Keratinocyte (primary cell): Measurements from ENCODE around the gene TVP23A. TPM values are rescaled to one million over a fixed set of nuclear protein-coding genes. Genes with fewer than 3 reads are reported as not detected.

Source experiments
- DNase-seq: peaks from one replicate; pipeline ENCODE4 v3.0.0-alpha.2; 2011; ENCODE audit warnings: low read depth, missing footprints, low spot score
- FAIRE-seq: peaks from 2 replicates; lab custom pipeline; 2011; peaks lifted over from hg19 to GRCh38; lab: Jason Lieb, UNC
- H2AFZ ChIP-seq: 2 replicates; pipeline ENCODE4 v1.6.0; 2012; ENCODE audit warnings: low read length, control low read depth, inconsistent platforms; ENCODE audit not compliant: control insufficient read depth
- H3K27ac ChIP-seq: 2 replicates; pipeline ENCODE4 v1.5.1; 2011; ENCODE audit warnings: low read length; ENCODE audit not compliant: control insufficient read depth, insufficient read depth
- H3K27me3 ChIP-seq: 3 replicates; pipeline ENCODE4 v1.6.0; 2011; ENCODE audit warnings: low read length; ENCODE audit not compliant: control insufficient read depth, insufficient read depth; ENCODE audit errors: extremely low read depth
- H3K36me3 ChIP-seq, 2 experiments: 2 replicates in 1 of 2; 3 replicates in 1 of 2; pipeline ENCODE4 v1.5.1; 2011; ENCODE audit warnings: low read length in 2 of 2, mild to moderate bottlenecking in 1 of 2; ENCODE audit not compliant: control insufficient read depth in 2 of 2, insufficient read depth in 2 of 2; ENCODE audit errors: extremely low read depth in 1 of 2
- H3K4me1 ChIP-seq: 3 replicates; pipeline ENCODE4 v1.5.1; 2011; ENCODE audit warnings: low read length; ENCODE audit not compliant: control insufficient read depth, insufficient read depth; ENCODE audit errors: extremely low read depth
- H3K4me2 ChIP-seq: 3 replicates; pipeline ENCODE4 v1.6.0; 2011; ENCODE audit warnings: low read depth, low read length; ENCODE audit not compliant: control insufficient read depth, insufficient read depth; ENCODE audit errors: extremely low read depth
- H3K4me3 ChIP-seq, 3 experiments: fragments of 200-600 bp in 1 of 3; sonication (generic) in 1 of 3; 2 replicates in 2 of 3; 3 replicates in 1 of 3; pipeline ENCODE4 v1.5.1; 2011 to 2016; ENCODE audit warnings: low read length in 3 of 3, mild to moderate bottlenecking in 3 of 3, control low read depth in 2 of 3, inconsistent platforms in 1 of 3, low read depth in 1 of 3, mixed read lengths in 1 of 3, mixed run types in 1 of 3, moderate library complexity in 1 of 3; ENCODE audit not compliant: control insufficient read depth in 2 of 3, insufficient read depth in 2 of 3; ENCODE audit errors: extremely low read depth in 1 of 3
- H3K79me2 ChIP-seq: 2 replicates; pipeline ENCODE4 v1.6.0; 2012; ENCODE audit warnings: low read length; ENCODE audit not compliant: control insufficient read depth, insufficient read depth
- H3K9ac ChIP-seq: 3 replicates; pipeline ENCODE4 v1.6.0; 2011; ENCODE audit warnings: low read length; ENCODE audit not compliant: control insufficient read depth, insufficient read depth; ENCODE audit errors: extremely low read depth
- H3K9me1 ChIP-seq: 3 replicates; pipeline ENCODE4 v1.6.0; 2011; ENCODE audit warnings: low read length; ENCODE audit not compliant: control insufficient read depth, insufficient read depth; ENCODE audit errors: extremely low read depth
- H3K9me3 ChIP-seq: 2 replicates; pipeline ENCODE4 v1.5.1; 2012; ENCODE audit warnings: low read depth, low read length; ENCODE audit not compliant: control insufficient read depth
- H4K20me1 ChIP-seq: 3 replicates; pipeline ENCODE4 v1.6.0; 2011; ENCODE audit warnings: low read length; ENCODE audit not compliant: control insufficient read depth, insufficient read depth; ENCODE audit errors: extremely low read depth
- CTCF ChIP-seq, 3 experiments: IDR thresholded peaks in 1 of 3; conservative IDR thresholded peaks in 1 of 3; optimal IDR thresholded peaks in 1 of 3; 2 replicates in 2 of 3; 3 replicates in 1 of 3; pipeline versions ENCODE3 to v1.5.1; 2011; ENCODE audit warnings: low read length in 3 of 3, mild to moderate bottlenecking in 3 of 3, moderate library complexity in 2 of 3, control low read depth in 1 of 3, inconsistent platforms in 1 of 3; ENCODE audit not compliant: insufficient read depth in 2 of 3; ENCODE audit errors: extremely low read depth in 1 of 3
- EZH2 ChIP-seq: IDR thresholded peaks from one replicate; pipeline ENCODE4 v1.6.1; 2012; ENCODE audit warnings: inconsistent platforms, mild to moderate bottlenecking, low read length, moderate library complexity
- dilution Hi-C: fragments of 300-500 bp; cut with MboI; formaldehyde crosslinking; loops from one replicate; pipeline ENCODE4 v1.7.0; 2020; ENCODE audit warnings: low sequenced_read_pairs; ENCODE audit not compliant: extremely low pct_ligation_motif_present
- polyA plus RNA-seq, 5 experiments: library from polyadenylated mRNA; depleted of rRNA in 3 of 5; stranded (reverse) in 3 of 5; stranded (forward) in 1 of 5; unstranded in 1 of 5; fragments of >200 nt; gene quantifications; 1 replicate in 1 of 5; 2 replicates in 3 of 5; 3 replicates in 1 of 5; pipeline versions ENCODE4 v1.2.1 to v1.2.3, GENCODE V29; 2011 to 2012; ENCODE audit warnings: missing spikeins in 2 of 5, low read depth in 1 of 5, low replicate concordance in 1 of 5

Gene TVP23A
- polyA plus RNA-seq, 1 donor (not counting 4 experiments of a cell fraction or from before 2014, with no cell fraction given), result not detected

- FAIRE-seq (no peak), DNase-seq (no peak)
- H3K27me3 ChIP-seq, result peaks cover 4% of the 10 kb centered on the region
- no peak for TF ChIP-seq CTCF (optimal IDR thresholded peaks at IDR 0.05 in 1 of 3, IDR thresholded peaks at IDR 0.05 in 1 of 3, conservative IDR thresholded peaks at IDR 0.05 in 1 of 3; ENCODE audit: extremely low read depth in 1 of 3, insufficient read depth in 2 of 3, low read length in 3 of 3)
- no peak for TF ChIP-seq EZH2
- no peaks in the 10 kb centered on the region for H3K4me1 ChIP-seq
- H3K4me3 ChIP-seq, result no peak overlapping the region
- no peak overlapping the region for H3K9ac ChIP-seq
- H2AFZ ChIP-seq, result no peak overlapping the region
- H4K20me1 ChIP-seq, result no peaks in the 10 kb centered on the region
- dilution Hi-C loops, result no loop called here
- H3K79me2 ChIP-seq, result no peaks in the 10 kb centered on the region
- no peak overlapping the region for H3K4me2 ChIP-seq
- H3K27ac ChIP-seq, result no peak overlapping the region
- no peaks in the 10 kb centered on the region for H3K36me3 ChIP-seq
- H3K9me3 ChIP-seq, result no peaks in the 10 kb centered on the region
- H3K9me1 ChIP-seq, result no peaks in the 10 kb centered on the region
Observed at GRCh38 chr16:10820546-10820945, 2.0 kb upstream of the TVP23A start.

GRCh38 chr16:10817514-10817913 lies 1.1 kb downstream of the TVP23A start:
- TF ChIP-seq CTCF (optimal IDR thresholded peaks at IDR 0.05 in 1 of 3, IDR thresholded peaks at IDR 0.05 in 1 of 3, conservative IDR thresholded peaks at IDR 0.05 in 1 of 3; ENCODE audit: extremely low read depth in 1 of 3, insufficient read depth in 2 of 3, low read length in 3 of 3) (no peak), EZH2 (no peak)
- Histone ChIP-seq H3K36me3 (no peaks in the 10 kb centered on the region), H3K4me3 (no peak overlapping the region), H4K20me1 (no peaks in the 10 kb centered on the region), H3K4me1 (no peaks in the 10 kb centered on the region), H2AFZ (no peak overlapping the region), H3K27ac (no peak overlapping the region), H3K4me2 (no peak overlapping the region), H3K27me3 (peaks cover 6% of the 10 kb centered on the region), H3K79me2 (no peaks in the 10 kb centered on the region), H3K9me1 (no peaks in the 10 kb centered on the region), H3K9me3 (no peaks in the 10 kb centered on the region), H3K9ac (no peak overlapping the region)
- FAIRE-seq (no peak), DNase-seq (no peak)
- dilution Hi-C loops, result no loop called here
